Breast epithelium (tissue), 3 donors: Measurements from ENCODE around the gene EPHA3.

ENCODE experiments used
- CTCF ChIP-seq, 3 donors: fragments of 450-650 bp; IDR thresholded peaks; one replicate each; pipeline ENCODE4 v1.5.1; 2016 to 2017; ENCODE audit warnings: antibody characterized with exemption in 3 of 3, mild to moderate bottlenecking in 3 of 3, moderate library complexity in 3 of 3
- POLR2A ChIP-seq: fragments of 450-650 bp; IDR thresholded peaks from one replicate; pipeline ENCODE4 v1.6.1; 2016; ENCODE audit warnings: antibody characterized with exemption, mild to moderate bottlenecking, moderate library complexity
- POLR2AphosphoS5 ChIP-seq, 3 donors: sonication (generic); formaldehyde crosslinking; IDR thresholded peaks; one replicate each; pipeline ENCODE4 v1.6.1; 2017; ENCODE audit warnings: antibody characterized with exemption in 3 of 3

- TF ChIP-seq CTCF (IDR thresholded peaks at IDR 0.05) (no peak), POLR2A (no peak), POLR2AphosphoS5 (IDR thresholded peaks at IDR 0.05) (no peak)
These were observed 155.0 kb downstream of the EPHA3 start for GRCh38 chr3:89262309-89262929.
